Measurements from ENCODE around the gene MAST2. TPM values are rescaled to one million over a fixed set of nuclear protein-coding genes. Genes with fewer than 3 reads are reported as not detected.

The MAST2 gene
- total RNA-seq, 1 donor from 2014 or later = 63.9 TPM

DNA sequence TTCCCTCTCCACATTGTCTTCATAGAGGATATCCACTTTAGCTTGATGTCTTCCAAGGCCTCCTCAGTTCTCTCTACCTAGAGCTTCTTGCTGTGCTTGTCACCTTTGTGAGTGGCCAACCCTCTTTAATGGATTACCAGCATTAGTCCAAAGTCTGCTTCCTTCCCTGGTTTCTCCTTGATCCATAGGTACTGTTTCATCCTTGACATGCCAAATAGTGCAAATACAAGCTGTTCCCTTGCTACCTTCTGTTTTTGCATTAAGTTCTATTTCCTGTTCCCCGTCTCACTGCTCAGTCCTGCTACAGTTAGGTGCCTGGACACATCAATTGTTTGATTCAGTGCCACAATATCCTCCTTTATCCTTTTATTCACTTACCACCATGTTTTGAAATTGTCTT, 19.2 kb downstream of the MAST2 start:
- Mint-ChIP-seq H3K27me3 (ENCODE audit: unreplicated experiment) (no peaks in the 10 kb centered on the region), H3K4me3 (ENCODE audit: unreplicated experiment) (no peak overlapping the region), H3K36me3 (ENCODE audit: unreplicated experiment) (peaks cover 25% of the 10 kb centered on the region), H3K27ac (ENCODE audit: unreplicated experiment) (no peak overlapping the region), H3K4me1 (ENCODE audit: unreplicated experiment) (no peaks in the 10 kb centered on the region), H3K9me3 (ENCODE audit: unreplicated experiment) (peaks cover 9% of the 10 kb centered on the region)
- TF ChIP-seq, protein P1, sequence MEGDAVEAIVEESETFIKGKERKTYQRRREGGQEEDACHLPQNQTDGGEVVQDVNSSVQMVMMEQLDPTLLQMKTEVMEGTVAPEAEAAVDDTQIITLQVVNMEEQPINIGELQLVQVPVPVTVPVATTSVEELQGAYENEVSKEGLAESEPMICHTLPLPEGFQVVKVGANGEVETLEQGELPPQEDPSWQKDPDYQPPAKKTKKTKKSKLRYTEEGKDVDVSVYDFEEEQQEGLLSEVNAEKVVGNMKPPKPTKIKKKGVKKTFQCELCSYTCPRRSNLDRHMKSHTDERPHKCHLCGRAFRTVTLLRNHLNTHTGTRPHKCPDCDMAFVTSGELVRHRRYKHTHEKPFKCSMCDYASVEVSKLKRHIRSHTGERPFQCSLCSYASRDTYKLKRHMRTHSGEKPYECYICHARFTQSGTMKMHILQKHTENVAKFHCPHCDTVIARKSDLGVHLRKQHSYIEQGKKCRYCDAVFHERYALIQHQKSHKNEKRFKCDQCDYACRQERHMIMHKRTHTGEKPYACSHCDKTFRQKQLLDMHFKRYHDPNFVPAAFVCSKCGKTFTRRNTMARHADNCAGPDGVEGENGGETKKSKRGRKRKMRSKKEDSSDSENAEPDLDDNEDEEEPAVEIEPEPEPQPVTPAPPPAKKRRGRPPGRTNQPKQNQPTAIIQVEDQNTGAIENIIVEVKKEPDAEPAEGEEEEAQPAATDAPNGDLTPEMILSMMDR (IDR thresholded peaks at IDR 0.05) = no peak
- no peak for DNase-seq (ENCODE audit: extremely low spot score, unreplicated experiment)

DNA sequence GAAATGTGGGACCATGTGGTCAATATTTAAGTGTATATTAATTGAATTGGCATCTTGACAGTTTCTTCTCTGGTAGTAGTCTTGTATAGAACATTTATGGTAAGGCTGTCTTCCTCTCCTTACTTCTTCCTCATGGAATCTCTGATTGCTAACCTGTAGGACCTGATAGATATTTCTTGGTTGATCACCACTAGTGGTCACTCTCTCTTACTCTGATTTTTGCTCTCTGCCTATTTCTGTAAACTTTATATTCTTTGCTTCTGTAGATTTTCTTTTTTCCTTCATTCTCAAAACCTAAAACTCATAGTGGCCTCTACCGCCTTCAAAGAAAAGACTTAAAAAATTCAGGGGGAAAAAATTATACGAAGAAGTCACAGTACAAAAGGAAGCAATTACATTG, 21.2 kb downstream of the MAST2 start:
- H3K4me3 Mint-ChIP-seq (ENCODE audit: unreplicated experiment) = no peak overlapping the region
- H3K27ac Mint-ChIP-seq (ENCODE audit: unreplicated experiment) = no peak overlapping the region
- TF ChIP-seq, protein P1 (IDR thresholded peaks at IDR 0.05) = no peak
- no peak for DNase-seq (ENCODE audit: extremely low spot score, unreplicated experiment)
- H3K27me3 Mint-ChIP-seq (ENCODE audit: unreplicated experiment) = no peaks in the 10 kb centered on the region
- peaks cover 5% of the 10 kb centered on the region for H3K9me3 Mint-ChIP-seq (ENCODE audit: unreplicated experiment)
- no peaks in the 10 kb centered on the region for H3K4me1 Mint-ChIP-seq (ENCODE audit: unreplicated experiment)
- peaks cover 27% of the 10 kb centered on the region for H3K36me3 Mint-ChIP-seq (ENCODE audit: unreplicated experiment)

DNA sequence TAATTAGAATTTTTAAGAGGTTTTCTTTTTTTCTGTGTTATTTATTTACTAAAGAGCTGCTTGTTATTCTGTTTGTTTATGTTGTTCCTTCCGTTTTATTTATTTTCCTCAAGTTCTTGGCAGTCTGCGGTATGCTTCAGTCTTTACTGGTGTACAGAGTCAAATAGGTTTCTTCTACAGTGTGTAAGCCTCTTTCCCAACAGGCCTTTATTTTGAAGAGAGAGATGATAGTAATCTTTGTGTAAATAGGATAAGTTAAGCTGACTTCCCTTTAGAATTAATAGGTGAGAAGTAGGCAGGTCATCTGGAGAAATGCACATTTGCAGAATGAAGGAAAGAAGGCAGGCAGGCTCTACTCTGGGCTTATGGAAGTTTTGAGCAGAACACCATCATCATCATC, 23.8 kb downstream of the MAST2 start:
- DNase-seq (ENCODE audit: extremely low spot score, unreplicated experiment) = no peak
- H3K4me3 Mint-ChIP-seq (ENCODE audit: unreplicated experiment) = no peak overlapping the region
- no peak overlapping the region for H3K27ac Mint-ChIP-seq (ENCODE audit: unreplicated experiment)
- H3K36me3 Mint-ChIP-seq (ENCODE audit: unreplicated experiment) = peaks cover 28% of the 10 kb centered on the region
- H3K4me1 Mint-ChIP-seq (ENCODE audit: unreplicated experiment) = no peaks in the 10 kb centered on the region
- no peaks in the 10 kb centered on the region for H3K9me3 Mint-ChIP-seq (ENCODE audit: unreplicated experiment)
- H3K27me3 Mint-ChIP-seq (ENCODE audit: unreplicated experiment) = no peaks in the 10 kb centered on the region
- TF ChIP-seq, protein P1 (IDR thresholded peaks at IDR 0.05) = no peak

DNA sequence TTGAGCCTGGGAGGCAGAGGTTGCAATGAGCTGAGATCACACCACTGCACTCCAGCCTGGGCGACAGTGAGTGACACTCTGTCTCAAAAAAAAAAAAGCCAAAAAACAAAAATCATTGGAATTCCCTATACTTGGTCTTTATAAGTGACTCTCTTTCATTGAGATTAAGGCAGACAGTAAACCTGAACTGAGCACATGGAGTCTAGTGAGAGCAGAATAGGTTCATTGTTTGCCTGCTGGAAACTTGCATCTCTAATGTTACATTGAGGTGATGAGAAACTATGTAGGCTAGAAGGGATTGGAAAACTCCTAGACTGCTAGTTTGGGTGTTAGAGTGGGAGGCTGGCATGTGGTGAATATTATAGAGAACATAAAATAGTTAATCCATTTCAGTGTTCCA, 25.4 kb downstream of the MAST2 start:
- Mint-ChIP-seq H3K27me3 (ENCODE audit: unreplicated experiment) (no peaks in the 10 kb centered on the region), H3K4me3 (ENCODE audit: unreplicated experiment) (no peak overlapping the region), H3K9me3 (ENCODE audit: unreplicated experiment) (no peaks in the 10 kb centered on the region), H3K4me1 (ENCODE audit: unreplicated experiment) (peaks cover 2% of the 10 kb centered on the region), H3K36me3 (ENCODE audit: unreplicated experiment) (peaks cover 33% of the 10 kb centered on the region), H3K27ac (ENCODE audit: unreplicated experiment) (no peak overlapping the region)
- DNase-seq (ENCODE audit: extremely low spot score, unreplicated experiment) = no peak
- TF ChIP-seq, protein P1 (IDR thresholded peaks at IDR 0.05) = no peak

DNA sequence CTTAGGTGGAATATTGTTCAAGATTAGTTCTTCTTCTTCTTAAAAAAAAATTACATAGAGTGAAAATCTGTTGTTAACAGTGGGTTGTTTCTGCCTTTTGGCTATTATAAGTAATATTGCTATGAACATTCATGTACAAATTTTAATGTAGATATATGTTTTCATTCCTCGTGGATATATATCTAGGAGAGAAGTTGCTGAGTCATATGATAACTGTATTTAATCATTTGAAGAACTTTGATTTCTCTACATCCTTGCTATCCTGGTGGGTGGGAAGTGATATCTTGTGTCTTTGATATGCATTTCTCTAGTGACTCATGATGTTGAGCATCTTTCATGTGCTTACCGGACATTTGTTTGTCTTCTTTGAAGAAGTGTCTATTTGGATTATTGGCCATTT, 29.9 kb downstream of the MAST2 start:
- H3K4me3 Mint-ChIP-seq (ENCODE audit: unreplicated experiment) = no peak overlapping the region
- H3K9me3 Mint-ChIP-seq (ENCODE audit: unreplicated experiment) = peaks cover 7% of the 10 kb centered on the region
- H3K4me1 Mint-ChIP-seq (ENCODE audit: unreplicated experiment) = peaks cover 2% of the 10 kb centered on the region
- H3K36me3 Mint-ChIP-seq (ENCODE audit: unreplicated experiment) = peaks cover 22% of the 10 kb centered on the region
- no peak overlapping the region for H3K27ac Mint-ChIP-seq (ENCODE audit: unreplicated experiment)
- DNase-seq (ENCODE audit: extremely low spot score, unreplicated experiment) = no peak
- H3K27me3 Mint-ChIP-seq (ENCODE audit: unreplicated experiment) = no peaks in the 10 kb centered on the region
- TF ChIP-seq, protein P1 (IDR thresholded peaks at IDR 0.05) = no peak

All from osteocyte (in vitro differentiated cells).